NAMALWA (cell line): Measurements from ENCODE around the gene LIAS.
"Not testable (repeated sequence)": the region's sequence is repeated elsewhere in the genome, so short reads cannot be mapped to it uniquely, and the experiment has no call there.

ENCODE experiments used
- DNase-seq: peaks from one replicate; pipeline ENCODE4 v3.0.0-alpha.2; 2015; ENCODE audit warnings: low spot score

LIAS gene

GRCh38 chr4:39452860-39453587 is 5.8 kb upstream of the LIAS start:
- no peak for DNase-seq

- no peak for DNase-seq
These were observed 5.1 kb upstream of the LIAS start for GRCh38 chr4:39453738-39454137.

- no peak for DNase-seq
These were observed 3.4 kb upstream of the LIAS start for GRCh38 chr4:39455486-39455885.

- DNase-seq: no peak
These were observed 1.7 kb upstream of the LIAS start for GRCh38 chr4:39456946-39457763.

- not testable (repeated sequence) for DNase-seq
These were observed 723 bp upstream of the LIAS start for GRCh38 chr4:39458161-39458504.

GRCh38 chr4:39464886-39465501 is 6.1 kb downstream of the LIAS start:
- peak; percentile 68 for DNase-seq

- DNase-seq: no peak
These were observed 7.9 kb downstream of the LIAS start for GRCh38 chr4:39466747-39467146.

GRCh38 chr4:39467464-39467863 is 8.6 kb downstream of the LIAS start:
- DNase-seq: no peak

- DNase-seq: peak; percentile 91
These were observed 10.7 kb downstream of the LIAS start for GRCh38 chr4:39469429-39470077.

- DNase-seq: no peak
These were observed 11.5 kb downstream of the LIAS start for GRCh38 chr4:39470402-39470801.

- no peak for DNase-seq
These were observed 13.5 kb downstream of the LIAS start for GRCh38 chr4:39472396-39472795.

- DNase-seq: no peak
These were observed 17.5 kb downstream of the LIAS start for GRCh38 chr4:39476187-39476895.

GRCh38 chr4:39480251-39480650 is 21.4 kb downstream of the LIAS start:
- DNase-seq: no peak

GRCh38 chr4:39480902-39481695 is 22.2 kb downstream of the LIAS start:
- DNase-seq: no peak

- DNase-seq: no peak
These were observed 25.9 kb downstream of the LIAS start for GRCh38 chr4:39484582-39485272.

GRCh38 chr4:39486221-39486804 is 27.5 kb downstream of the LIAS start:
- DNase-seq: no peak

GRCh38 chr4:39490322-39490721 is 31.5 kb downstream of the LIAS start:
- DNase-seq: no peak

- DNase-seq: no peak
These were observed 35.5 kb downstream of the LIAS start for GRCh38 chr4:39494354-39494753.

- no peak for DNase-seq
These were observed 36.8 kb downstream of the LIAS start for GRCh38 chr4:39495446-39496213.
